A673 (cell line): ENCODE results near the gene SMAD6. TPM values are rescaled to one million over a fixed set of nuclear protein-coding genes. Genes with fewer than 3 reads are reported as not detected.

Experiments used
- BruUV-seq: library from RNA; stranded (reverse); fragments of 400-500 nt; replicated peaks from 2 replicates; lab custom pipeline; 2021; lab: Mats Ljungman, UMichigan
- CTCF ChIA-PET: fragments of 300-600 bp; sonication (Branson Sonifier 250); formaldehyde crosslinking; loops from one replicate; lab custom pipeline; 2022; ENCODE audit warnings: antibody characterized with exemption; lab: Charles Lee
- POLR2A ChIA-PET: fragments of 300-600 bp; sonication (Branson Sonifier 250); formaldehyde crosslinking; loops from one replicate; lab custom pipeline; 2022; ENCODE audit warnings: antibody characterized with exemption; ENCODE audit not compliant: low non-redundant PET; lab: Charles Lee
- DNase-seq: peaks from one replicate; pipeline ENCODE4 v3.0.0-alpha.2; 2015; ENCODE audit warnings: low spot score
- H3K27ac ChIP-seq: fragments of 200-600 bp; sonication (generic); 2 replicates; pipeline ENCODE4 v1.5.1; 2016; ENCODE audit warnings: mixed run types, low read depth, mild to moderate bottlenecking, mixed read lengths, antibody characterized with exemption, low read length; ENCODE audit not compliant: poor library complexity, severe bottlenecking
- H3K27me3 ChIP-seq: fragments of 200-600 bp; sonication (generic); replicated peaks from 2 replicates; pipeline ENCODE4 v1.6.1; 2017; ENCODE audit warnings: mixed run types, low read depth, mild to moderate bottlenecking, mixed read lengths, antibody characterized with exemption, low read length; ENCODE audit not compliant: insufficient read depth, poor library complexity
- H3K36me3 ChIP-seq: fragments of 200-600 bp; sonication (generic); 2 replicates; pipeline ENCODE4 v1.6.1; 2016; ENCODE audit warnings: mixed run types, mild to moderate bottlenecking, mixed read lengths, antibody characterized with exemption, low read length; ENCODE audit not compliant: insufficient read depth, poor library complexity, severe bottlenecking
- H3K4me1 ChIP-seq: fragments of 200-600 bp; sonication (generic); 2 replicates; pipeline ENCODE4 v1.6.1; 2017; ENCODE audit warnings: mixed run types, mild to moderate bottlenecking, mixed read lengths, antibody characterized with exemption, low read length; ENCODE audit not compliant: insufficient read depth, poor library complexity, severe bottlenecking
- H3K4me3 ChIP-seq: fragments of 200-600 bp; sonication (generic); 2 replicates; pipeline ENCODE4 v1.5.1; 2016; ENCODE audit warnings: low read depth, mixed run types, mild to moderate bottlenecking, mixed read lengths, low read length; ENCODE audit not compliant: poor library complexity, severe bottlenecking
- H3K9me3 ChIP-seq: fragments of 200-600 bp; sonication (generic); 2 replicates; pipeline ENCODE4 v1.6.1; 2016; ENCODE audit warnings: mixed run types, low read depth, mild to moderate bottlenecking, mixed read lengths, antibody characterized with exemption, low read length; ENCODE audit not compliant: poor library complexity, severe bottlenecking
- EZH2 ChIP-seq: fragments of 200-600 bp; sonication (generic); IDR thresholded peaks from 2 replicates; pipeline ENCODE4 v1.6.1; 2017; ENCODE audit warnings: borderline replicate concordance, low read depth, mild to moderate bottlenecking, mixed read lengths, antibody characterized with exemption, low read length; ENCODE audit not compliant: poor library complexity, severe bottlenecking
- intact Hi-C: fragments of 100-400 bp; cut with micrococcal nuclease; formaldehyde crosslinking; loops from one replicate; pipeline ENCODE4 v1.10.0; 2022; ENCODE audit not compliant: unreplicated experiment
- total RNA-seq: library from RNA; stranded (reverse); gene quantifications from 2 replicates; pipeline ENCODE4 v1.2.3, GENCODE V29; 2021
- TF ChIP-seq, protein P1 (sequence below): fragments of 300-800, 200-600 bp; sonication (generic); conservative IDR thresholded peaks from 2 replicates; pipeline ENCODE4 v1.5.1; 2017; ENCODE audit warnings: low read depth, mild to moderate bottlenecking, antibody characterized with exemption, low read length, moderate library complexity, mixed read lengths

SMAD6 gene
- total RNA-seq, 1 experiment from 2014 or later: 63.9 TPM

DNA sequence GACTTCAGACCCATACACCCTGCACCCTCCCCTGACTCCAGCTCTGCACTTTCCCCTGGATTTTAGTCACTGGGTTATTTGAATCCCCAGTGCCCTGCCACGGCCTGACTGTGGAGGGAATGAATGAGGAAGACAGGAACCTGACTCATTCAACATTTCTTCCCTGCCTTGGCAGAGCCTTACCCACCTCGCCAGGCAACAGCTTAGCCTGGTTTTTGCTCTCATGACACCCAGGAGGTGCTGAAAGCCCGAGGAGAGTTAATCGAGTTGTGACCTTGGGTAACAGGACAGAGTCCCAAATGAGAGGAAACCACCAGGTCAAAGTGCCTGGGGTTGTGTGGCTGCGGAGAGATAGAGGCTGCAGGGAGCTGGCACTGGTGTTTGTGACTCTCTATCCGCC is 128.3 kb downstream of the SMAD6 start:
- Histone ChIP-seq H3K4me3 (no peak overlapping the region), H3K27ac (no peak overlapping the region), H3K9me3 (no peaks in the 10 kb centered on the region), H3K27me3 (no peaks in the 10 kb centered on the region), H3K36me3 (no peaks in the 10 kb centered on the region), H3K4me1 (peaks cover 20% of the 10 kb centered on the region)
- DNase-seq: no peak
- CTCF ChIA-PET: no interaction called here
- POLR2A ChIA-PET: no interaction called here
- intact Hi-C loops: no loop called here
- TF ChIP-seq, protein P1, sequence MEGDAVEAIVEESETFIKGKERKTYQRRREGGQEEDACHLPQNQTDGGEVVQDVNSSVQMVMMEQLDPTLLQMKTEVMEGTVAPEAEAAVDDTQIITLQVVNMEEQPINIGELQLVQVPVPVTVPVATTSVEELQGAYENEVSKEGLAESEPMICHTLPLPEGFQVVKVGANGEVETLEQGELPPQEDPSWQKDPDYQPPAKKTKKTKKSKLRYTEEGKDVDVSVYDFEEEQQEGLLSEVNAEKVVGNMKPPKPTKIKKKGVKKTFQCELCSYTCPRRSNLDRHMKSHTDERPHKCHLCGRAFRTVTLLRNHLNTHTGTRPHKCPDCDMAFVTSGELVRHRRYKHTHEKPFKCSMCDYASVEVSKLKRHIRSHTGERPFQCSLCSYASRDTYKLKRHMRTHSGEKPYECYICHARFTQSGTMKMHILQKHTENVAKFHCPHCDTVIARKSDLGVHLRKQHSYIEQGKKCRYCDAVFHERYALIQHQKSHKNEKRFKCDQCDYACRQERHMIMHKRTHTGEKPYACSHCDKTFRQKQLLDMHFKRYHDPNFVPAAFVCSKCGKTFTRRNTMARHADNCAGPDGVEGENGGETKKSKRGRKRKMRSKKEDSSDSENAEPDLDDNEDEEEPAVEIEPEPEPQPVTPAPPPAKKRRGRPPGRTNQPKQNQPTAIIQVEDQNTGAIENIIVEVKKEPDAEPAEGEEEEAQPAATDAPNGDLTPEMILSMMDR: no peak
- TF ChIP-seq EZH2: no peak
- no TSS peak for BruUV-seq

DNA sequence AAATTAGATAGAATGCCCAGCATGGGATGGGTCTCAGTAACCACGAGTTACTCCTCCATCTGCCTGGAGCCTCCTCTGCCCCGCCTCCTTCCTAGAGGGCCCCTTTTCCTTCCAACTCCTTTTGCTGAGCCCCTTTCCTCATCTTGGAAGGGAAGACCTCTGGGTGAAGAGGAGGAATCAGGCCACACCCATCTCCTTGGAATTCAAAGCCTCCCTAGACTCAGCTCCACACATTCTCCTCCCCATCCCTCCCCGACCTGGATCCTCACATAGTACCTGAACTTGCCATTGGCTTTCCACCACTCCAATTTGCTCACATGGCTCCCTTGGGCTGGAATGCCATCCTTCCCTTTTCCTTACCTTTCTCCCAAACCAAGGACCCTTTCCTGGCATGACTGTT is 128.8 kb downstream of the SMAD6 start:
- Histone ChIP-seq H3K4me1 (peaks cover 22% of the 10 kb centered on the region), H3K27ac (no peak overlapping the region), H3K4me3 (no peak overlapping the region), H3K9me3 (no peaks in the 10 kb centered on the region), H3K27me3 (no peaks in the 10 kb centered on the region), H3K36me3 (no peaks in the 10 kb centered on the region)
- POLR2A ChIA-PET: no interaction called here
- BruUV-seq: no TSS peak
- no peak for DNase-seq
- TF ChIP-seq, protein P1: no peak
- TF ChIP-seq EZH2: no peak
- CTCF ChIA-PET: no interaction called here
- intact Hi-C loops: no loop called here

DNA sequence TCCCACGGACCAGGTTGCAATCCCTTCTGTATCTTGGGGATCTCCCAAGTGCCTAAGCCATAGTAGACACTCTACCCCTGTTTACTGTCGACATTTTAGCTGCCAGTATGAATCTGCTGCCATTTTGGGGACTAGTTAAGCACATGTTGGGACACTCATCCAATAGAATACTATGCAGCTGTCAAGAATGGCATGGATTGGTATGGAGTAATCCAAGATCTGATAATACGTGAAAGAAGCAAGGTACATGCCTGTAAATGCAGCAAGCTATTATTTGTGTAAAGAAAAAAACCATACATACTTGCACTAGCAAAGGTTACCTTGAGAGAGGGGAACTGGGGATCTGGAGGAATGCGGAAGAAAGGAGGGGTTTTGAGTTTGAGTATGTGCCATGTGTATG is 129.3 kb downstream of the SMAD6 start:
- ChIA-PET CTCF (interaction anchor here (0.7 kb wide), 1 partner anchor 20 kb away, joined by 5 read pairs; no protein-coding TSS in a partner anchor), POLR2A (no interaction called here)
- intact Hi-C loops: no loop called here
- no peak overlapping the region for H3K4me3 ChIP-seq
- H3K9me3 ChIP-seq: no peaks in the 10 kb centered on the region
- H3K27me3 ChIP-seq: no peaks in the 10 kb centered on the region
- BruUV-seq: no TSS peak
- no peaks in the 10 kb centered on the region for H3K36me3 ChIP-seq
- TF ChIP-seq, protein P1: no peak
- no peak for TF ChIP-seq EZH2
- no peak for DNase-seq
- no peak overlapping the region for H3K27ac ChIP-seq
- H3K4me1 ChIP-seq: peaks cover 22% of the 10 kb centered on the region
